HK-2 (cell line): ENCODE results near the gene RALGPS1.

Source experiments
- DNase-seq: peaks from one replicate; pipeline ENCODE4 v3.0.0-alpha.2; 2018; ENCODE audit not compliant: unreplicated experiment

Gene RALGPS1

DNA sequence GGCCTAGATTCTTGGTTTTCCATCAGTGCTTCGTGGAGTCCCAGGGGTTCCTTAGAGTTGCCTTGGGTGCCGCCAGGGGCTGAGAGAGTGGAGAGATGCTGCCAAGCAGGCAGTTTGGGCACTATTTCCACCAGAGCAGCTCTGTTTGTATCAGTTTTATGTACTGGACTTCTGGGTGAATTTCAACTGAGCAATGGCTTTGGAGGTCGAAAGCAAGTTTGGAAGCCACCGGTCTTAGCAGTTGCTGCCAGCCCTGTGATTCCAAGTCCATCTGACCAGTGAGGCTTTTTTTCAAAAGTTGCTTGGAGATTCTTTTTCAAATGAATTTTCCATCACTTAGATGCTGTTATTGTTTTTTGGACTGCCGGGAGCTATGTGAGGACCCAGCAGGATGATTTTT, 139.4 kb downstream of the RALGPS1 start:
- DNase-seq, result no peak

DNA sequence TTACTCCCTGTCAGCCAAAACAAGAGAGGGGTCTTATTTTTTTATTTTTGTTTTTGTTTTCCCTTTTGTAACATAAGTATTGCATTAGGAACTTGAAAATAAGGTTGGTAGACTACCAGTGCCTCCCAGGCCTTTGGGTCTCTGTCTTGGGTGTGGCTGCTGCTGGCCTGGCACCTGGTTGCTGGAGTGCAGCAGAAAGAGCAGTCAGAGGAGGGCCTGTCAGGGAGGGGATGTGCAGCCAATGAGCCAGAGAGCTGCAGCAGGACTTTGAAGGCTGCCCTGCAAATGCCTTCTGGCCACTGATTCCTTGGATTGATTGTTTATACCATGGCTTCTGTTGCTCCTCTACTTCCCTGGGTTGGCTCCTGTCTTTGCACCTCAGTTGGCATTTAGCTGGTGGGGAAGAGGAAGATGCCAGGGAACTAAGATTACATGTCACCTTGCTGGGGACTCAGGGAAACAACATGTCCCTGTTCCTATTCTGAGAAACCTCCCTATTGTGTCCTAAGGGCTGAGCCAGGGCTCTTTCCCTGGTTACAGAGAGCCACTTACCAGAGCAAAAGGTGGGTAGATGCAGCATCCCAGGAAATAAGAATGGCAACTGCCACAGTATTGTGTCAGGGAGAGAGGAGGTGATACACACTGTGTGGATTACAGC, 141.3 kb downstream of the RALGPS1 start:
- no peak for DNase-seq

DNA sequence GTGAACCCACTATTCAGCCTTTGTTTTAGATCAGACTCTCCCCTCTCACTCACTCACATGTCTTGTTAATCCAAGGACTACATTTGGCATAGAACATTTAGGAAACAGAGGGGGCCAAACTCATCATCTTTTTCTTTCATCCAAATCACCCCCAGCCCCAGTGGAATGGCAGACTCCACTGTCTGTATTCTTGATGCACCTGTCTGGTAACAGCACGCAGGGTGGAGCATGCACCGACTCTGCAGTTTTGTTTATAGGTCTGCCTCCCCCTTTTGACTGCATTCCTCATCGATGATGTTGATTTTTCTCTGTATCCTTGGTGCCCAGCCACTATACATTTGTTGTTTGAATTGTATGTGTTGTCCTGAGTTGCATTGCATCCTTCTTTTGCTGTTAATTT, 141.9 kb downstream of the RALGPS1 start:
- no peak for DNase-seq

DNA sequence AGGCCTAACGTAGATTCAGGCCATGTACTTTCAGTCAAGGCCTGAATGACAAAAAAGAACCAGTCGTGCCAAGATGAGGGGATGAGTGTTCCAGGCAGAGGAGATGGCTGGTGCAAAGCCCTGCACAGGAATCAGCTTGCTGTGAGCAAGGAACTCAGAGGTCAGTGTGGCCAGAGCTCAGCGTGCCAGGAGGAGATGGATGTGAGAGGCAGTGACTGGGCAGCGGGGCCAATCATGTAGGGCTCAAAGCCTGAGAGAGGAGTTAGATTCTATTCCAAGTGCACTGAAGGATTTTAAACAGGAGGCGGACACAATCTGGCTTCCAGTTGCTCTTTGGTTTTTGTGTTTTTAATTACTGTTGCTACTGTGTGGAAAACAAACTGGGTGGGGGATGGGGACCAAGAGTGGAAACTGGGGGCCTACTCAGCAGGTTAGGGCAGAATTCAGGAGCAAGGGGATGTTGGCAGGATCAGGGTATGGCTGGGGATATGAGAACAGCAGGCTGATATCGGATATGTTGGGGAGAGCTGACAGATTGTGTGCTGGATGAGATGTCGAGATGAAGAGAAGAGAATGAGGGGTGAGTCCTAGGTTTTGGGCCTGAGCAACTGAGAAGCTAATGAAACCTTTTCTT, 143.5 kb downstream of the RALGPS1 start:
- no peak for DNase-seq

DNA sequence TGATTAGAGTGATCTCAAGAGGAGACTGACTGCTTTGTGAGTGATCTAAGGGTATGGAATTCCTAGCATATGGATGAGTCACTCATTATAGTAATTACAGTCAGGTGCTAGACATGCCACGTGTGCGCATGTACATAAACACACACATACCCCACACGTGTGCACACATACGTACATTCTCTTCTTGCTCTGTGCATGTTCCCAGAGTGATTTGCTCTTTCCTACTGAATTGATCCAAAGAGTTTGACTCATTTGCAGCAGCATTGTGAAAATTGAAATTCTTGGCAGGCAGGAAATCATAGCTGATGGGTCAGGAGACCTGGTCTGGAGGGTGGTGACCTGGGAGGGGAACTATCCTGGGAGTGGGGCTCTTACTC, 144.1 kb downstream of the RALGPS1 start:
- DNase-seq, result no peak

DNA sequence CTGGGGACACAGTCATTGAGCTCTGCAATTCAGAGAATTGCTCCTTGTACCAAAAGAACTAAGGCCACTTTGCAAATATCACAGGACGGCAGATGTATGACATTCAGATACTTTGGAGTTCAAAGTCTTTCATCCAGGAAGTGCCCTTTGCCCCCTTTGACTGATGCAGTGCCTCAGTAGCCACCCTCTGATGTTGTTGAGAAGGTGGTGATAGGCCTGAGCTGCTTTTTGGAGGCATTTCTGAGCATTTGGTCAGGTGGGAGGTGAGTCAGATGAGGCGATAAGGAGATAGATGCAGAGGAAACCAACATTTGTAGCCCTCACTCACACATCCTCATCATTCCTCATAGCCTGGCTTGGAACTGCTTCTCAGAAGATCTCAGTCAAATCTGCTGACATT, 144.4 kb downstream of the RALGPS1 start:
- DNase-seq, result no peak

DNA sequence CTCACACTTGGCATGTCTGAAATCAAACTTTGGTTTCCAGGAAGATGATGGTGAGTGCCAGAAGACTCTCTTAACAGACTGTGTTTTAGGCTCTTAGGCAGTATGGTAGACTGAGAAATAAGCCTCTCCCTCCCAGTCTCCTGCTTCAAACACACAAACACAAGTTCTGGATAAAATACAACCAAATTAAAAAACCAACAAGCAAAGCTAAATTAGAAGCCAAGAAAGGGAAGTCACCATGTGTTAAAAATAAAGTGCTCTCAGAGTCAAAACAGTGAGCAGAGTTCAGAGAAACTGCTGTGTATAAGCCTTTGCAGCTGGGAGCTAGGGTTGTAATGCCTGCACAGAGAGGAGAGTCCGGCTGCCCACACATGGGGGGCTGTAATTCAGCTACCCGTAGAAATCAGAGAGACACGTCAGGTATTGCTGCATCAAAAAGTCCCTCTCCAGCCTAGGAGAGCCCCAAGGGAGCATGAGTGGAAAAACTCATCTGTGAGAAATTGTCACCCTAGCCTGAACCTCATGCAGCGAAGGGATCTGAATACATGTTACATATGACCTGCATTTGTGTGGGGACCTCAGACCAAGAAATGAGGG, 145.3 kb downstream of the RALGPS1 start:
- DNase-seq, result no peak

DNA sequence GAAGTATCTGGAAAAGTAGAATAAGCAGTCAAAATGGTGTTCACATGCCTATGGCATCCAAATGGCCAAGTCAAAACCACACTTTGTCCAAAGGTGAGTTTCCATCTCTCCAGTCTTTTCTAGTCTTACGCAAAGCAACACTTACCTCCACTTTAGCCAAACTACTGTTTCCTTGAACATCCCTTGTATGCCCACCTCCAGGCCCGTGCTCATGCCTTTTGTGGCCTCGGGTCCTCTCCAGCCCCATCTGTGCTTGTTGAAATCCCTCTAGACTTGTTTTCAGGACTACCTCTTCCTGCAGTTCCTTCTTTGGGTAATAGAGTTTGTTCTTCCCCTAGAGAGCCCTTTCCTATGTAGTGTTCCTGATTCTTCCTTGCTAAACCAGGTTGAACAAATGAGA, 146.8 kb downstream of the RALGPS1 start:
- DNase-seq, result no peak

DNA sequence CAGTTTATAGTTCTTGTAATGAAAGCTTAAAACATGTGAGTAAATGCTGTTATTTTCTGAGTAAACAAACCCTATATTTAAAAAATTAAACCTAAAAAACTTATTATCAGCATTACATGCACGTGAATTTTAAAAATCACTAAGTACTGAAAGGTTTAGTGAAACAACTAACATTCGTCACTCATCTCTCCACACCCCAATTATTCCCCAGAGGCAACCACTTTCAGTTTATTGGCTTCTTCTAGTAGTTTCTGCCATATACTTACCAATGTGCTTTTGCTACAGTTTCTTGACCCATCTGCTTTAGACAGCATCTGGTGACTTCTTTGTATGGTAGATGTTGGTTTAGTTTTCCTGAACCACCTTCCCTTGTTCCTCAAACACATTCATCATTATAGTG, 149.8 kb downstream of the RALGPS1 start:
- no peak for DNase-seq

DNA sequence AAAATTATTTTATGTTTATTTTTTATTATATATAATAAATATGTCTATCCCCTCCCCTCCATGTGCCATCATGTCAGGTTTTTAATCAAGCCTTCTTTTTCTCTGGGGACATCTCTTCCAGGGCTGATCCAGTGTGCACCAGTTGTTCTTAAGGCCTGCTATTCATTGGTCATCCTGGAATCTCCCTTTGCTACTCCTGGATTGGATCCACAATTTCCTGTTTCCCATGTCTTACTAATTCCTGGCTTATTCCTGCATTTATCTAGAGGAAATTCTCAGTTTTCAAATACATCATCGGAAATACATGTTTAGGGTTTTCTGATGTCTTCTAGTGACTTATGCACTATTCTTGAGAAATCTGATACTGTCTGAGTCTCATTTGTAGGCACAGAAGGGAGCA, 151.0 kb downstream of the RALGPS1 start:
- no peak for DNase-seq

DNA sequence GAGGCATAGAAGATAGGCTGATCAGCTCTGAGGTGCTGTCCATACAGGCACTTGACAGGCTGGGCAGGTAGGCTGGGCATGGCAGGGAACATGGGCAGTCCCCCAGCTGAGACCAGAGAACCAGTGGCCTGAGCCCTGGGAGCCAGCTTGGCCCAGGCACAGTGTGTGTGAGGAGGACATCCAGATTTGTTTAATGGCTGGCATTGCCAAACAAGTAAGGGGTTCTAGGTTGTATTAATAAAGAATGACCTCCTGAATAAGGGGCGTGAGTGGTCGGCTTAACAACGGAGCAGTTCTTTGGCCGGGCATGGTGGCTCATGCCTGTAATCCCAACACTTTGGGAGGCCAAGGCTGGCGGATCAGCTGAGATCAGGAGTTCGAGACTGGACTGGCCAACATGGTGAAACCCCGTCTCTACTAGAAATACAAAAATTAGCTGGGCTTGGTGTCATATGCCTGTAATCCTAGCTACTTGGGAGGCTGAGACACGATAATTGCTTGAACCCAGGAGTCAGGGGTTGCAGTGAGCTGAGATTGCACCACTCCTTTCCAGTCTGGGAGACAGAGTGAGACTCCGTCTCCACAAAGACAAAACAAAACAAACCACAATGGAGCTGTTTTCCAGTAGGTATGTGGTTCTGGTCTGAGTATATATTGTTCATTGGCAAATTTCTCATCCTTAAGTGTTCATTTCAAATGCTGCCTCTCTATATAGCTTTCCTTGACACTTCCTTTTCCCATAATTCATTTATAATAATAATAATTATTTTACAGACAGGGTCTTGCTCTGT, 151.7 kb downstream of the RALGPS1 start:
- no peak for DNase-seq

DNA sequence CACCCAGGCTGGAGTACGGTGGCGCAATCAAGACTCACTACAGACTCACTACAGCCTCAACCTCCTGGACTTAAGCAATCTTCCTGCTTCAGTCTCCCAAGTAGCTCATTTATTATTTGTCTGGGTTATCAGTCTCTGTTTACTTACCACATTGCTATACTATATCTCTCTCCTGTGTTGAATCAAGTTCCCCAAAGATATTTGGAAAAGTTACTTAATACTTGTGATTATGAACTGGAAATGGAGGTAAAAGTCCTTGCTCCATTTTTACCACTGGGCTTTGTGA, 152.2 kb downstream of the RALGPS1 start:
- DNase-seq, result no peak

DNA sequence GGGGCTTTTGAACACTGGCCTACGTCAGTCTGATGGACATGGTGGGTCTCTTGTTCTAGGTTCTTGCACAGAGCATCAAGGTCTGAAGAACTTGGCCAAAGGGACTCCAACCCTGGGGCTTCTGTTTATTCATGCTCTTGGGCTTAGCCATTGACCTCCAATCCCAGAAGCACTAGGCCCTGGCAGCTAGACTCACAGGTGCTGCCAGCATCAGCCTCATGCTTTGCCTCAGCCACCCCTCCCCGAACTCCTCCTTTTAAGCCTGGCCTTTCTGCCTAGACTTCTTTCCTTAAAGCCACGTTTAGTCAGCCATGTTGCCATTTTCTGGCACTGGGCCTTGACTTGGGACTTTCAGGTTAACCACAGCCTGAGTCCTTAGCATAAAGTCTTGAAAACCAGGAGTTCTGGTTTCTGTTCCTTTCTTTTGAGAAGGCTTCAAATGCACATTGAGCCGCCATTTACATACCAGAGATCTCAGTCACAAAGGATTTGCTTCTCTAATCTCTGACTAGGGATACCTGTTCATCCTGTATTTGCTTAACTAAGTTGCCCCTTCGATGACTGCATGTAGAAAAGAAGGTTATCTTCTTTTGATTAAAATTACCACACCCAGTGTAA, 153.1 kb downstream of the RALGPS1 start:
- no peak for DNase-seq

DNA sequence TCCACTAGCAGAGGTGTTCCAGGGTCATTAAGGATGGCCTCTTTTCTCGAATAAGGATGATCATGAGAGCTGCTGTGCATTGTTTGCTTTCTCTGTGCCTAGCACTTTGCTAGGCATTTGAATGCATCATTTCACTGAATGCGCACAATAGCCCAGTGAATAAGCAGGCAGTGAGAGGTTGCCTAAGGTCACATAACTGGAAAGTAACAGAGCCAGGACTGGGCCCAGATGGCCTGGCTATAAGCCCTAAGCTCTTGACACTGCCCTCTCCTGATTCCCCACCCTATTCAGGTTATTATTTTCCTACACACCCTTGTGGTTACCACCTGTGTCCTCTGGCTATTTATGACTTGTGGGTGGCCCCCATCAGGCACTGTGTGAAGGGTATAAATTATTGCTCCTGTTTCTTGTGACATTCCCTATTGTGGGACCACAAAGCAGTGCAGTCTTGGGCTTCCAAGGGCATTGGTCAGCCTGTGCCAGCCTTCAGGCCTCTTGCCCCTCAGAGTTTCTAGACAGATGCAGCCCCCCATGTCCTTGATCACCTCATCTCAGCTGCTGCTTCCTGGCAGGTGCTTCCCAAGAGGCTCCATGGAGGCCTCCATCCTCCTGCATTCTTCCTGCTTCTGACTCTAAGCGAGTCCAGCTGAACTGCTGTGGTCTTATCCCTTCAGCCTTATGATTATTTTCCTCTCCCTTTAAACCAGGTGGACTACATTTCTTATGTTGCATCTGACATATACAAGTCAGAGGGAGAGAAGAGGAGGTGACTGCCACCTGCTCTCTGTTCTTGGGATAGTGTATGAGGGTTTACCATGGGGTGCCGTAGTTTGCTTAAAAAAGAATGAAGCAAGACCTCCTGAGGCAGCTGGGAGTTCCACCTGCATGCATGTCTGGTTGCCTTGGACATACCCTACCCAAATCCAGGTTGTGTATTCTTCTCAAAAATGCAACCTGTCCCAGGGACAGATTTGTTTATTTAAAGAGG, 160.3 kb downstream of the RALGPS1 start:
- DNase-seq, result no peak

DNA sequence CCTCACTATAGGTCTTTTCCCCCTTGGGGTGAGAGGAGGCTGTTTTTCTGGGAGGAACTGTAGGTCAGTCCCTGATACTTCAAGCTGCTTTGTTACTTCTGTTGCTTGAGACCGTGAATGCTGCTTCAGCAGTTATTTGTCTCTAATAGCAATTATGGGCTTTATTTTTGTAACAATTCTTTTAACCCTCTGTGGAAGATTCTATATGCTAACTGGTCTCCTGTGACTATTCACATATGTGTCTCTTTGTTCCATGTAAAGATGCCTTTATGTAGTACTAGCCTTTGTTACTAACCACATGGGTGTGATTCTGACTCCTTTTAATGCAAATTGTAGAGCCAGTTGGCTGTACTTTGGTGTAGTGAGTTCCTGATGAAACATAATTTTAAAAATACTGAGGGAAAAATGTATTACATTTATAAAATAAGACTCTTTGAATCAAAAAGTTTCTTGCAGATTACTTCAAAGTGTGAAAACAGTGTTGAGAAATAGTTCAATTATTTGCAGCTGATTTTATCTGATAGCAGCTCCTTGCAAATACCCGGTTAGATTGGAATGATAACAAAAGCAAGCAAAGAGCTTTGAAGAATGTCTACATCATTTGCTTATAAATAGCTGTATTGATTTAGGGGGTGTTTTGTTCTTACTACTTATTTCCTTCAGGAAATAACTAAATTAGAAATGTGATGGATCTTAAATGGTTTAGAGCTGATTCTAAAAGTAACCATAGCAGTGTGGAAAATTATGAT, 161.2 kb downstream of the RALGPS1 start:
- DNase-seq, result no peak

DNA sequence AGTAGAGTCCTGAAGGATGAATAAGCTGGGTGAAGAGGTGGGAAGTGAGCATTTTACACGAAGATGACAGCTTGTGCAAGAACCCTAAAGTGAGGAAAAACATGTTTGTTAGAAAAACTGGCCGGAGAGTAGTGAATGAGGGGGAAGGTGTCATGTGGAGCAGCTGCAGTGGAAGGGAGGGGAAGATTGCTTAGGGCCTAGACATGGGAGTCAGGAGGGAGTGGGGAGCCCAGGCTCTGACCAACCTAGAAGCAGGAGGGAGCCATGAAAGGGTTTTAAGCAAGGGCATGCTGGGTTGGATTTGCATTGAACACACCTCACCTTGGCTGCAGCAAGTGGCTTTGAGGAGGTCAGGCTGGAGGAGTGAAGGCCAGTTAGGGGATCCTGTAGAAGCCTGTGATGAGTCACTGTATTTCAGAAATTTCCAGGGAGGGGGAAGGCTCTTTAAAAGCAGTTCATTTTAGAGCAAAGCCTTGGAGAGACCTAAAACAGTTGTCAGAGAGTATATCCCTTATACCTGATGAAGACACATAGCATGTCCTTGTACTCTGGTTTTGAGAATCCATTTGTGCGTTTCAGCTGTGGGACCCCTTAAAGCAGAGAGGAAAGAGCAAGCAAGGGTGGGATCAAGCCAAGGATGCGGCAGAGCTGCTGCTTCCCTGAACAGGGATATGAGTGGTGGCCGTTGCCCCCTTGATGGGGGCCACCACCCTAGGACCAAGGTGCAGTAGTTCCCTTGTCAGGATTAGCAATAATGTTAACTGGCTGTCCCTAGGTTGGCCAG, 162.5 kb downstream of the RALGPS1 start:
- DNase-seq, result no peak

DNA sequence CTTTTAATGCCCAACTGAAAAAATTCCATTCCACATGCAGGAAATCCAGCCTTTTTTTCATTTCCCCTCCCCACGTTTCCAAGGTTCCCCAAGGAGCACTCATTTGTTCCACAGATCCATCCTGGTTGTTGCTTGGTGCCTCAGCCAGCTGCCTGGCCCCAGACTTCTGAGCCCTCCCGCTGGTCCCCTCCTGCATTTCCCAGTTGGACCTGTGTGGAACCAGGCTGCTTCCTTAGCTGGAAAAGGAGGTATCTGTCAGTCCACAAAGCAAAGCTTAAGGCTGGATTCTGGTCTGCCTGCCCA, 163.0 kb downstream of the RALGPS1 start:
- DNase-seq, result no peak

DNA sequence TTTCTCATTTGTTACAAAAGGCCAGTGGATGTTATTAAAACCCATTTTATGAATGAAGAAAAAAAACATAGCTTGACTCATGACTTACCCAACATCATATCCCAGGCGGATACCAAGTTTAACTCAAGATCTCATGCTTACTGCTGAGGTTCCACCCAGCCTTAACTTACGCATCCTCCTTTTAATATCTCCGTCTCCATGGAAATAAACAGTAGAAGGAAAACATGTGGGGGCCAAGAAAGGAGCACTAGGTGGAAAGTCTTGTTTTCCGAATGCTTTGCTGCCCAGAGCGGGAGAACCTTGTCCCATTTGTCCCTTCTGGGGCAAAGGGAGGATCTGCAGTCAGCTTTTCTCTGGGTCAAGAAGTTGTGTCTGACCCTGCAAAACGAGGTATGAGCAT, 163.8 kb downstream of the RALGPS1 start:
- no peak for DNase-seq

DNA sequence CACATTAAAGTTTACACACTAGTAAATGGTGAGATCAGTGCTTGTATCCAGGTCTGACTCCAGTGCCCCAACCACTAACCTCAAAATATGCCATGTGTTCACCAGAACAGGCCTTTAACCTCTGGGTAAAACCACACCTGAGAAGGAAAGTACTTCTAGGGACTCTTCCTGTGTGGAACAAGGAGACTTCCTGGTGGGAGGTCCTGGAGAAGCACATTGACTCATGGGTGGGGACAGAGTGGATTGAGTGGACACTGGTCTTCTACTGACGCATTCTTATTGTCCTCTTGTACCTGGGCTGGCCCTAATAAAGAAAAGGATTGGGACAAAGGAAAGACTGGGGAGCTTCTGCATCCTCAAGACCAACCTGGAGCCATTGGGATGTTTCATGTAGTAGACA, 164.4 kb downstream of the RALGPS1 start:
- no peak for DNase-seq
